Left ventricle myocardium superior (tissue), 1 donor: ENCODE measurements around the gene GATC. TPM values are rescaled to one million over a fixed set of nuclear protein-coding genes. Genes with fewer than 3 reads are reported as not detected.

Experiments
- ATAC-seq: fragments of 200-7000 bp; cut with Tn5 transposase; one replicate; pipeline ENCODE4 v1.9.1; 2020; ENCODE audit warnings: mild to moderate bottlenecking, moderate library complexity
- DNase-seq: peaks from one replicate; pipeline ENCODE4 v3.0.0-alpha.2; 2020
- intact Hi-C: fragments of 100-400 bp; cut with micrococcal nuclease; formaldehyde crosslinking; loops from one replicate; pipeline ENCODE4 v1.11.0; 2022
- total RNA-seq: library from RNA; stranded (reverse); fragmentation: NEBNext Ultra II Directional; extraction: Animal tissue kit (Norgen Biotek cat#: 25700); gene quantifications from one replicate; pipeline ENCODE4 v1.2.1, GENCODE V29; 2021
- donor health status: DM: no; HTN: yes; CAD: no; lungs with severe emphysema.

The GATC gene
- total RNA-seq, 1 donor from 2014 or later, result 13.1 TPM

DNA sequence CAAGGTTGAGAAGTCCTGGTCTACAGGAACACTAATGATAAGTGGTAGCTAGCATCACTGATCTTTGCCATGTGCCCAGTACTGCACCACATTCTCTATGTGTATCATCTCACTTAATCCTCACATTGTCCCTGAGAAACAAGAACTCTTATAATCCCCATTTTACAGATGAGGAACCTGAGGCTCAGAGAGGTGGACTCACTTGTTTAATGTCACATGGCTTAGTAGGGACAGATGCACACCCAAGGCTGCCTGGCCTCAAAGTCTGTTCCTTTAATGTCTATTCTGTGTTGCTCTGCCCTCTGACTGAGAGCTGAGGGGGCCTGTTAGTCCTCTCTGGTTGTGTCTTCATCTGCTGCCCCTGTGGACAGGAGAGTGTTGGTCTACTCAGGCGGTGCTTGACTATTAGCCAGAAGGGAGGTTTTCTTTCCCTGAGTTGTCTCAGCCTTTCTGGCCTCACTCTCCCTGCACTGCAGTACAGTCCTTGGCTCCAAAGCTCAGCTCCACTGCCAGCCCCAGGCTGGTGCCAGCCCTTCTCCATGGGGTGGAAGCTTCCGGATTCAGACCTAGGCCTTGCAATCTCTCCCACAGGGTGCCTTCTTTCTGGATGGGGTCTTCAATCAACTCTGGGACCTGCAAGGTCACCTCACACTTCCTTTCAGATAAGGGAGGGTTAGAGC, 44.7 kb downstream of the GATC start:
- DNase-seq, result peak; percentile 35
- intact Hi-C loops, result no loop called here
- ATAC-seq, result no peak

DNA sequence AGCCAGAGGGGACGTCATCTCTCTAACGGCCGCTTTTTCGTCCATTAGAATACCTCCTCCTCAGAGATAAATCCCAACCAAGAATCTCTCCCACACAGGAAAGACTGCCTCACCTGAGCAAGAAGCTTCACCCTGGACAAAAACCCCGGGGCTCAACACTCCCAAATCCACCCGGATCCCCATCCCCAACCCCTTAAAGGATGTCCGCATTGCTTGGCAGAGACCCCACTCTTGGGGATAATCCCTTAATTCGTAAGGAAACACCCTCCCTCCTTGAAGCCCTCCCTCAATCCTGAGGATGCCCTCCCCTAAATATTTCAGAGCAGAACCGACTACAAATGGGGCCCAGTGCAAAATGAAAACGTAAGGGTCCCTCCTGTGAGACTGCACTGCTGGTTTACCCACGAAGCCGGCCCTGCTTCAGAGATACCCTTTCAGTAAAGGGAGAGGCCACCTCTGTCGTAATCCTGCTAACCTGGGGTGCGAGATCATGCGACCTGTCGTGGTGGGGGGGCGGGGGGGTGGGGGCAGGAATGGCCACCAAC, 49.0 kb downstream of the GATC start:
- no peak for ATAC-seq
- no peak for DNase-seq
- intact Hi-C loops, result loop anchor here (5.0 kb wide), 1 partner anchor 42 kb away; no protein-coding TSS in a partner anchor

DNA sequence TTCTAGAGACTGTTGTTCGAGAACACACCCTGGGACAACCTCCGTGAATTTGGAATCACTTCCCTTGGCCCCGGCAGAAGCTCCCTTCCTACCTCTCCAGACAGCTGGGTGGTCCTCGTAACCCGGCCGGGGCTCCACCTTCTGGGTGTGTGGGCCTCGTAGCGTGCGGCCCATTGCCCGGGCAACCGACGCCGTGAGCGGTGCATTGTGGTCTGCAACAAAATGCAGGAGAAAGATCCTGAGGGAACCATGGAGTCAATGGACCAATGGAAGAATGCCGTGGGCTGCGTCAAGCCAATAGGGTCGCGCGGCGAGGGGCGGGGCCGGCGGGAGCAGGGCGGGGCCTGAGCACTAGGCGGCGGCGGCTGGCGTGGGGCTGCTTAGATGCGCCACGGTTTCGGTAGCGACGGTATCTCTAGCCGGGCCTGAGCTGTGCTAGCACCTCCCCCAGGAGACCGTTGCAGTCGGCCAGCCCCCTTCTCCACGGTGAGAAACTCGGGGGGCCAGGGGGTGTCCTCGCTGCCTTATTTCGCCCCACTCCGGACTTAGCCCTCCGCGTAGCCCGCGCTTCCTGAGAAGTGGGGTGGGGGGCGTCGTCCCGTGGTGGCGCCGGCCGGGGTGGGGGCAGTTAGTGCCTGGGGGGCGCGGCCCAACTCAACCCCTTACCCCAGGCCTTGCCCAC, 49.6 kb downstream of the GATC start, which contains the start of gene DYNLL1:
TSS of gene DYNLL1 (plus strand) at position 383 of the 682 bp plus-strand sequence. CDS start 309 bp downstream, outside the sequence.
- ATAC-seq, result peak; percentile 98
- intact Hi-C loops, result loop anchor here (5.0 kb wide), 1 partner anchor 41 kb away; no protein-coding TSS in a partner anchor
- peak; percentile 98 for DNase-seq

DNA sequence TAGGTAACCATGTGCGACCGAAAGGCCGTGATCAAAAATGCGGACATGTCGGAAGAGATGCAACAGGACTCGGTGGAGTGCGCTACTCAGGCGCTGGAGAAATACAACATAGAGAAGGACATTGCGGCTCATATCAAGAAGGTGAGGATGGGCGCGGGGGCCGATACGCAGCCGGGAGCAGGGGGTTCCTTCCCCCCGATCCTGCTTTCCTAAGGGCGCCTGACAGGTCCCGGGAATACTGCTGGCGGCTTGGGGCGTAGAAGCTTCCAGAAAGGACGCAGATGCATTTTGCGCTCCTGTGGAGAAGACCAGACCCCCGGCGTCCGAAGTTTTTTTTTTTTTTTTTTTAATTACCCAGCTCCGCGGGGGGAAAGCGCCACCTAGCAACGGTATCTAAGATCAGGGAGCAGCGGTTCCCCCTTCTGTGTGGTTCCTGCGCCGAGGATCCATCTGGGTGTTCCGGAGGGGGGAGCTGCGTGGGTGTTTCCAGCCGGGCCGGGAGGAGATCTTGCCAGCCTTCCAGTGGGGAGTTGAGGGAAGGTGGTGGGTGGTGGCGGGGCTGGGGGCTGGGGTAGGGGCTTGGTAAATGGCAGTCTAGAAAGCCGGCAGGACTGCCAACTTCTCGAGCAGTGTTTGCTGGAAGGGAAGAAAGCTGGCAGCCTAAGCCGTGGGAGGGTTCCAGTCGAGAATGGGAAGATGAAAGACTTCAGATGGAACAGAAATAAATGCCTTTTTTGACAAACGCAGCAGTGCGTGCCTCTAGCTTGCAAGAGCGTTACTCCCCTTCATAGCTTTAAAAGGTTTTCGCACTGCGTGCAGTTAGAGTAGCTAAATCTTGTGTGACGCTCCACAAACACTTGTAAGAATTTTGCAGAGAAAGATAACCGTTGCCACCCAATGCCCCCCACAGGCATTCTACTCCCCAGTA, 50.4 kb downstream of the GATC start:
- DNase-seq (peak; percentile 75), ATAC-seq (peak; percentile 84)
- intact Hi-C loops, result loop anchor here (5.0 kb wide), 1 partner anchor 41 kb away; no protein-coding TSS in a partner anchor

DNA sequence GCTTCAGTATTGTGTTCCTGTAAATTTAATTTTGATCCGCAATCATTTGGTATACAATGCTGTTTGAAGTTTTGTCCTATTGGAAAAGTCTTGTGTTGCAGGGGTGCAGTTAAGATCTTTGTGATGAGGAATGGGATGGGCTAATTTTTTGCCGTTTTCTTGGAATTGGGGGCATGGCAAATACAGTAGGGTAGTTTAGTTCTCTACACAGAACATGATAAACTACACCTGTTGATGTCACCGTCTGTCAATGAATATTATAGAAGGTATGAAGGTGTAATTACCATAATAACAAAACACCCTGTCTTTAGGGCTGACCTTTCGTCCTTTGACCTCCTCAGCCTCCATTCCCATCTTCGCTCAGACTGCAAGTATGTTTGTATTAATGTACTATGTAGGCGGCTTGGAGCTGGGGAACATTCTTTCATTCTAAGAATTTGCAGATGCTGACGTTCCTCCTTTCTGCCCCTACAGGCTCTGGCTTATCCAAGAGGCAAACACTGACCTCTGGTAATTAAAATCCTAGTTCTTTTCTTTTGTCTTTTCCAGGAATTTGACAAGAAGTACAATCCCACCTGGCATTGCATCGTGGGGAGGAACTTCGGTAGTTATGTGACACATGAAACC, 51.4 kb downstream of the GATC start:
- ATAC-seq (no peak), DNase-seq (no peak)
- intact Hi-C loops, result loop anchor here (5.0 kb wide), 1 partner anchor 40 kb away; no protein-coding TSS in a partner anchor

DNA sequence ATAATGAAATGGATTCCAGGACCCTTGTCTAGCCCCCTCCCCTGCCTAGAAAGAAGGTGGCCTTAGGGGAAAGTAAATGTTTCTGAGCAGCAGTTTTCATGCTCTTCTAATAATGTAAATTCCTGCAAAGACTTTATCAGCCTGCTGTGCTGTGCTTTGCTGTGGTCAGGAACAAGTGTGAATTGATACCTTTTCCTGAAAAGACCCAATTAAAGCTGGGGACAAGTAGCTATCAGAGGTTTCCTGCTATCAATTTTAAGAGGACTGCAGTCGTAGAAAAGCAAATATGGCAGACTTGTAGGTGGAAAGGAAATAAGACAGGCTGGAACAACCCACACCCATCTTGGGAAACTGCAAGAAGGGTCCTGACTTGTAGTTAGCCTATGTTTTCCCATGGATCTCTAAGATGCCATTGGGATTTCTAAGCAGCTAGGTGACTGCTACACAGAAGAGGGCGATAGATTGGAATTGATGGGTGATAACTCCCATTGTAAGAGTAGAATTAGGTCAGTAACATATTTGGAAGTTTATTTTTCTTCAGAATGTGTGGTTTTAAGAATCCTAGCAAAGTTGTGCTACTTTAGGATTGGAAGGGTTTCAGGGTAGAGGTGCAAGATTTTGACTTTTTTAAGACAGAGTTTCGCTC, 52.7 kb downstream of the GATC start:
- ATAC-seq (no peak), DNase-seq (no peak)
- intact Hi-C loops, result loop anchor here (5.0 kb wide), 1 partner anchor 38 kb away; no protein-coding TSS in a partner anchor

DNA sequence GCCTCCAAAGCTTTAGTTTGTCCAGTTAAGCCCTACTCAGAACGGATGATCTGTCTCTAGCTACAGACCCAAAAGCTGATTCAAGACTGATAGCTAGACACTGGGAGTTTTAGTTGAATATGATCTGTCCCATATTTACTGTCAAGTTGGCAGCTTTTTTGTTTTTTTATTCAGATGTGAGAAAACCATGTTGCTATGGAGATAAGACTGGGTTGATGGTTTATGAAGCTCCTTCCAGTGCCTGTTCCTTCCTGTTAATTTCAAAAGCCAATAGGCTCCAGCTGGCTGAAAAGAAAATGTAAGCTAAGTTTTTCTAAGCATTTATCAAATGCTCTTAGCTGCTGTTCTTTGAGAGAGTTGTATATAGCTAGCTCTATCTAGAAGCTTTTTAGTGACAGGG, 54.3 kb downstream of the GATC start:
- intact Hi-C loops, result no loop called here
- ATAC-seq, result no peak
- no peak for DNase-seq

DNA sequence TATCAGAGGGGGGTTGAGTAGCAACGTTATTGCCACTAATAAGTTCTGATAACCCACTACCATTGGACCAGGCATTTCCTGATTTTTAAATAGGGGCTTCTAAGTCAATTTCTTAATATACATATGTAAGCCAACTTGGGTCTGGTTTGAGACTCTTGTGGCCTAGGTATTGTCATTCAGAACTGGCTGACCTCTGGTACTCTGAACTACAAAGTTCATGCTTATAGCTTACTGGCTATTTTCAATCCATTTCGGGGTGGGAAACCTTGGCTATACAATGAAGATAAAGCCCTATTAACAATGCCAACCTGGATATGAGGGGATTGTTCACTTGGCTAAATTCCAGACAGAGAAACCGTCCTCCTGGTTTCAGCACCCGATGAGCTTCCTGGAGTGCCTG, 58.3 kb downstream of the GATC start:
- intact Hi-C loops, result no loop called here
- no peak for DNase-seq
- no peak for ATAC-seq

DNA sequence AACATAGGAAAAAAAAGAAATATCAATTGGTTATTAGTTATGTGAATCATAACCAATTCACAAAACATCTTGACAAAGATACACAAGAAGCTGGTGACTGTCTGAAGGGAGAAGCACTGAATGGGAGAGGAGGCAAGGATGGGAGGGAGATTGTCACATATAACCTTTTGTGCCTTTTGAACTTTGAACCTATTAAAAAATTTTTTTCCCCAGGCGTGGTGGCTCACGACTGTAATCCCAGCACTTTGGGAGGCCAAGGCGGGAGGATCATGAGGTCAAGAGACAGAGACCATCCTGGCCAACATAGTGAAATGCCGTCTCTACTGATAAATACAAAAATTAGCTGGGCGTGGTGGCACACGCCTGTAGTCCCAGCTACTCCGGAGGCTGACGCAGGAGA, 62.3 kb downstream of the GATC start:
- intact Hi-C loops, result no loop called here
- DNase-seq (no peak), ATAC-seq (no peak)

Other genes with a start within 250 kb of the GATC start
- 674 TPM for gene RPLP0, start 245.3 kb upstream of the GATC start, total RNA-seq
- gene PXN, start 180.7 kb upstream of the GATC start, total RNA-seq, result 65.9 TPM
- gene RNU4-2, start 154.5 kb upstream of the GATC start, total RNA-seq, result 13,220 TPM
- gene RNU4-1, start 153.2 kb upstream of the GATC start, total RNA-seq, result 1,438 TPM
- gene SIRT4, start 144.1 kb upstream of the GATC start, total RNA-seq, result 10.2 TPM
- gene PLA2G1B, start 118.7 kb upstream of the GATC start, total RNA-seq, result not detected
- 6.8 TPM for gene MSI1, start 77.3 kb upstream of the GATC start, total RNA-seq
- 116 TPM for gene COX6A1, start 8.3 kb upstream of the GATC start, total RNA-seq
- gene TRIAP1, start 60 bp upstream of the GATC start, total RNA-seq, result 15.8 TPM
- gene SRSF9, start 23.3 kb downstream of the GATC start, total RNA-seq, result 38.9 TPM
- 144 TPM for gene DYNLL1, start 49.7 kb downstream of the GATC start, total RNA-seq
- 38.0 TPM for gene COQ5, start 82.7 kb downstream of the GATC start, total RNA-seq
- 251 TPM for gene RNF10, start 87.9 kb downstream of the GATC start, total RNA-seq
- gene POP5, start 135.0 kb downstream of the GATC start, total RNA-seq, result 34.0 TPM
- 8.0 TPM for gene CABP1, start 194.2 kb downstream of the GATC start, total RNA-seq
- 130 TPM for gene MLEC, start 240.7 kb downstream of the GATC start, total RNA-seq